HG03103 (cell line): ENCODE data around the gene BRPF3.

ENCODE experiments used
- ATAC-seq: cut with Tn5 transposase; IDR thresholded peaks from one replicate; pipeline ENCODE4 v1.9.1; 2021; ENCODE audit warnings: low read depth; ENCODE audit not compliant: unreplicated experiment

BRPF3 gene

GRCh38 chr6:36227379-36228228, 31.1 kb downstream of the BRPF3 start:
- ATAC-seq = no peak

- ATAC-seq = no peak
Observed at GRCh38 chr6:36229223-36229622, 32.7 kb downstream of the BRPF3 start.

- ATAC-seq = no peak
Observed at GRCh38 chr6:36230371-36230770, 33.8 kb downstream of the BRPF3 start.

GRCh38 chr6:36232172-36232571, 35.6 kb downstream of the BRPF3 start:
- ATAC-seq = no peak

- ATAC-seq = no peak
Observed at GRCh38 chr6:36235309-36235708, 38.8 kb downstream of the BRPF3 start.

- ATAC-seq = no peak
Observed at GRCh38 chr6:36235862-36236261, 39.3 kb downstream of the BRPF3 start.

- ATAC-seq = no peak
Observed at GRCh38 chr6:36239774-36240173, 43.2 kb downstream of the BRPF3 start.

- ATAC-seq = no peak
Observed at GRCh38 chr6:36241728-36242127, 45.2 kb downstream of the BRPF3 start.

GRCh38 chr6:36242161-36242560, 45.6 kb downstream of the BRPF3 start:
- no peak for ATAC-seq

- no peak for ATAC-seq
Observed at GRCh38 chr6:36242626-36243025, 46.1 kb downstream of the BRPF3 start.

- ATAC-seq = no peak
Observed at GRCh38 chr6:36243562-36244212, 47.1 kb downstream of the BRPF3 start.

GRCh38 chr6:36244641-36245280, 48.2 kb downstream of the BRPF3 start:
- no peak for ATAC-seq

GRCh38 chr6:36245572-36246061, 49.1 kb downstream of the BRPF3 start:
- no peak for ATAC-seq

GRCh38 chr6:36246506-36247268, 50.1 kb downstream of the BRPF3 start:
- no peak for ATAC-seq

GRCh38 chr6:36247693-36248092, 51.1 kb downstream of the BRPF3 start:
- no peak for ATAC-seq

GRCh38 chr6:36248980-36249379, 52.4 kb downstream of the BRPF3 start:
- no peak for ATAC-seq

GRCh38 chr6:36249536-36249935, 53.0 kb downstream of the BRPF3 start:
- ATAC-seq = no peak

- no peak for ATAC-seq
Observed at GRCh38 chr6:36252005-36252404, 55.5 kb downstream of the BRPF3 start.

- ATAC-seq = no peak
Observed at GRCh38 chr6:36263390-36264000, 67.0 kb downstream of the BRPF3 start.

- no peak for ATAC-seq
Observed at GRCh38 chr6:36265744-36266143, 69.2 kb downstream of the BRPF3 start.
